Activated CD8-positive, alpha-beta memory T cell treated with anti-CD3 and anti-CD28 coated beads, Interleukin-2, amount 50 U/mL, for 1 hour (primary cell): Measurements from ENCODE around the gene NUP85.
"Not testable (repeated sequence)": the region's sequence is repeated elsewhere in the genome, so short reads cannot be mapped to it uniquely, and the experiment has no call there.

Source experiments
- DNase-seq: peaks from one replicate; pipeline ENCODE4 v3.0.0-alpha.2; 2020; ENCODE audit errors: extremely low read depth

Gene NUP85

GRCh38 chr17:75241143-75241430 lies 35.6 kb downstream of the NUP85 start:
- DNase-seq = no peak

GRCh38 chr17:75241502-75241901 lies 36.0 kb downstream of the NUP85 start:
- no peak for DNase-seq

DNA sequence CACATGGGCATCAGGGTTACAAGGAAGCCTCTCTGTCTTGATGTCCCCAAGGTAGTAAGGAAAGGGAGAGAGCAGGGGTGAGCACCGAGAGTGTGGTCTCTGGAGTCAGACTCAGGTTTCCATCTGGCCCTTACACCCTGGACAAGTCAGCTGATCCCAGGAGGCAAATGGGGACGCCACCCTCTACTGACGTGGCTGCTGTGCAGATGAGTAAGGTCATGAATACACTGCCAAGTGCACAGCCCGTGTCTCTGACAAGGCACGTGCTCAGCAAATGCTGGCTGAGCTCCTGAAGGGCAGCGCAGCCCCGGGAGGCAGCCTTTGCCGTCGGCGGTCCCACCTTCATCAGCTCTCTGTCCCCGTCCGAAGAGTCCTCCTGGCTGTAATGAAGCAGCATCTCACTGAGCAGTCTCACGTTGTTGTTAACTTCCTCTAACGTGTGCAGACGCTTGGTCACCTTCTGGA lies 36.5 kb downstream of the NUP85 start:
- DNase-seq = no peak

DNA sequence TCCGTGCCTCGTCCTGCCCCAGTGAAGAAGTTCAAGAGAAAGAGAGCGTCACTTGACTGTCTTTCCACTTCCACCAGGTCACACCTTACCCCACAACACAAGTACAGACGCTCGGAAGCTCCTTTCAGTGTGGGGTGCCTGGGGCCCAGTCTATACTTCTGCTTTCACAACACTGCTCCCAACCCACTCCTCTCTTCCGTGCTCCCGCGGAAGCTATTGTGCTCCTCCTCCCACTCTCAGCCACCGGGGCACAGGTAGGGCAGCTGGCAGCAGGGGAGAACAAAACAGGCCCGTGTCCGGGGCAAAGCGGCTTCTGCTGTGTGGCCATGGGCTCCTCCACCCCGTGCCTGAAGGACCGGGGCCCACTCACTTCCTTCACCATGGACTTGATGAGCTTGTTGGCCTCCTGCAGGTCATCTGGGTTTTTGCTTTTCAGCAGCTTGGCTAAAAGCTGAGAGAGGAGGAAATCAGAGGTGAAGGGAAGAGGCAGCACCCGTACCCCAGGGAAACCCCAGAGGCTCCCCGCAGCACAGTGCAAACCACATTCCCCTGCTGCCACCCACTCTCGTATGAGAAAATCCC lies 37.1 kb downstream of the NUP85 start:
- no peak for DNase-seq

DNA sequence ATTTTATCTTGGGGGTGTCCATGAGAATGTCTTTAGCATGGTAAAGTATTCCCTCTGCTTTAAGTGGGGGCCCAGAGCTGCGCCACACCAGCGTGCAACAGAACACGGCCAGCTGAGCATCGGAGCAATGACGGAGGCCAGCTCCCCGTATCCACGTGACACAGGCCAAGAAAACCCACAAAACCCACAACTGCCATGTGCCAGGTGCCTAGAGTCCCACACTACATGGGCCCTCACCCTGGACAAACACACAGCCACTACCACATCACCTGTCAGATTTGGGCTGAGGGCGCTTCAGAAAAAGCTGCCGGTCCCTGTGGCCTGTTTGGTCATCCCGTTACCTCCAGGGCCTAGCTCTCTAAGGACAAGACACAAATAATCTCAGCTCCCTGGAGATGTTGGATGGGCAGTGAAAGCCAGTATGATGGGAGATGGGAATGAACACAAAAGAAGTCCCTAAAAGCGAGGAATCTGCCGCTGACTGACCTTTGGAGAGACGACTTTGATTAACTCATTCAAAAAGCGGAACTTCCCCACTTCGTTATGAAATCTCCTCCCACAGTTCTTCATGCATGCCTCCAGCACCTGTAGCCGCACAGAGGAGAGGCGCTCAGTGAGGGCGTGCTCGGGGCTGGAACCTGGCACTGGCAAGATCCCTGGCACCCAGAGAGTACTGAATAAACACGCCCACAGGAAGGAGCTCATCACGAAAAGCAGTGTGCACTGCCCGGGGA lies 38.8 kb downstream of the NUP85 start:
- DNase-seq = no peak

DNA sequence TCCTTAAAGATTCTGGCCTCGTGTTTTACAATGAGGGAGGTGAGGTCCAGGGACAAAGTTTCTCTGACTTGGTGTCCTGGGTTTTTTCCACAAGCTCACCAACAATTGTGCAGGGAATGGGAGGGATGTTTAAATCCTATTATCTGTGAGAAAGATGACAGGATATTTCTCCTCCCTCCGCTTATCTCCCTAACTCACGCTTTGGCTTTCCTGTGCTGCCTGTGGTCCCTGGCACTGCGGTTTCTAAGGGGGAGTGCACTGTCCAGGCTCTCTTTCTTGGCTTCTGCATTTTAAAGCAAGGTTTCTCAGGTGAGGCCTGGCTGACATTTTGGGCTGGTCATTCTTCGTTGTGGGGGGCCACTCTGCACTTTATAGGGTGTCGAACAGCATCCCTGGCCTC lies 39.5 kb downstream of the NUP85 start:
- DNase-seq = no peak

- DNase-seq = no peak
These were observed 40.9 kb downstream of the NUP85 start for GRCh38 chr17:75246404-75246803.

DNA sequence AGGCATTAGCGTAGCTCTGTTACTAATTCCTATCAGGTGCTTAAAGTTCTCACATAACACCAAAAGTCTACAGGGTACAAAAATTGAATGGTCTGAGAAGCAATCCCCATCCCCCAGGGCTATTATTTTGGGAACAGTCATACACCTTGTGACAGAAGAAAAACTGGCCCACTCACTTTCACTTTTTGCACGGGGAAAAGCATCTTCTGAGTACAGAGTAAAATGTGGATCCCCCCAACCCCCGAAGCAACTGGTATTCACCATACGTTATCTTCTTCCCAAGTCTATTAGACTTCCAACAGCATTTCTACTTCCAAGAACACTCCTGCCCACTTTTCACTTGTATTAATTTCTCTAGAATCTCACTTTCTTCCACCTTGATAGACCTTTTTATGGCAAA lies 44.1 kb downstream of the NUP85 start:
- DNase-seq = no peak

DNA sequence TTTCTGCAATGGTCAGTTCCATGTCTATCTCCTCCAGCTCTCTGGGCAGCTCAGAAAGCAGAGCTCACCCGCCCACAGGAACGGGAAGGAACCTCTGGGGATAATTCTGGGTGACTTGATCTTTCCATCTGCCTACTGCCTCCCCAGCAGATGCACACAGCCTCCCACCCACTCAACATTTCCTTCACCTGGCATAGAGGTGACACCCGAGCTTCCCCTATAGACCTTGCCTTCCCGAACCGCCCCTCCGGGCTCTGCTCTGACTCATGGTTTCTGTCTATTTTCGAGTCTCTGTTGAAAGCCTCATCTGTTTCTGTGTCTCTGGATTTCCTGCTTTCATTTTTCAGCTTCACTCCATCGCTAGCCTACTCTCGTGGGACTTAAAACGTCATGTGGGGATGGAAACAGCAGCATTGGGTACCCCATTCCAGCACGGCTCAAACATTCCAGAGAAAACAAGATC lies 44.6 kb downstream of the NUP85 start:
- no peak for DNase-seq

- DNase-seq = no peak
These were observed 46.7 kb downstream of the NUP85 start for GRCh38 chr17:75252039-75252816.

GRCh38 chr17:75255954-75256698 lies 50.6 kb downstream of the NUP85 start:
- DNase-seq = not testable (repeated sequence)

DNA sequence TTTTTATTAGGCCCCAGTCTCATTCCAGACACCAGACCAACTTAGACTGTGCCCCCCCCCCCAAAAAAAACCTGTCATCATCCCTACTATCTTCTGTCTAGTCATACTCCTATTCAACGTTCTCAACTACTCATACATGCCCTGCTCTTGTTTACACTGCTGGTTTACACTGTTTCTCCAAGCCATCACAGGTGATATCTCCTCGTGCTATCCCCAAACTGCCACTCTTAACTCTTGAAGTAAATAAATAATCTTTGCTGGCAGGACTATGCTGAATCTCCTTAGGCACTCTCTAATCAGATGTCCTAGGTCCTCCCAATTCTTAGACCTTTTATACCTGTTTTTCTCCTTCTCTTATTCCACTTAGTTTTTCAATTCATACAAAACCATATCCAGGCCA lies 51.7 kb downstream of the NUP85 start:
- DNase-seq = not testable (repeated sequence)

GRCh38 chr17:75260641-75261335 lies 55.3 kb downstream of the NUP85 start:
- DNase-seq = no peak

DNA sequence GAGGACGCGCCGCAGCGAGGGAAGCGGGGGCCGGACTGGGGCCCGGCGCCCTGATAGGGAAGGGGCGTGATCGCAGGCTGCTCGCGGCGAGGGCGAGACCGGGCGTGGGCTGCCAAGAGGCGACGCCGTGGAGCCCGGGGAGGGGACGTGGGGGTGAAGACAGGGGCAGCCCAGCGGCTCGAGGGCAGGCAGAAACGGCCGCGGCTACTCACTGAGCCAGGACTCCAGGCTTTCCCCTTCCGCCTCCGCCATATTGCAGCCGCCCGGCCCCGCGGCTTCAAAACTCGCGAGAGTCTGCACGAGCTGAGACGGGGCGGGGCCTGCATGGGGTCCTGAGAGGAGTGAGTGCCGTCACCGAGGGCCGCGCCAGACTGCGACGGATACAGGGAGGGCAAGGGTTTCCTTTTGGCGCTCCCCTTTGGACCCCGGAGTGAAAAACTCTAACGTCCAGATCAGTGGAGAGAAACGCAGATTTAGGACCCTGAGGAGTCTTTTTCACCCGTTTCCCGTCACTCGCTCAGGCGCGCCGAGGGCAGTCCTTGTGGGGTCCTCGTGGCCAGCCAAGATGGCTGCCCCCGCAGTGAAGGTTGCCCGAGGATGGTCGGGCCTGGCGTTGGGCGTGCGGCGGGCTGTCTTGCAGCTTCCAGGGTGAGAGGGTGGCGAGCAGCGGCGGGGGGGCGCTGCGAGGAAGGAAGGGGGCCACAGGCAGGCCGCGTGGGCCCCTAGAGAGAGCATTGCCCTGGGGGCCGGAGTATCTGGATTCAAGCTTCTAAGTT lies 56.0 kb downstream of the NUP85 start, which contains the start of the genes GGA3 and MRPS7:
GGA3 (minus strand) TSS at position 271 of the 776 bp plus-strand sequence; CDS start at position 252, 19 bp downstream.
MRPS7 (plus strand) TSS at position 544 of the 776 bp plus-strand sequence; CDS start at position 566, 22 bp downstream.
- DNase-seq = peak; percentile 91

DNA sequence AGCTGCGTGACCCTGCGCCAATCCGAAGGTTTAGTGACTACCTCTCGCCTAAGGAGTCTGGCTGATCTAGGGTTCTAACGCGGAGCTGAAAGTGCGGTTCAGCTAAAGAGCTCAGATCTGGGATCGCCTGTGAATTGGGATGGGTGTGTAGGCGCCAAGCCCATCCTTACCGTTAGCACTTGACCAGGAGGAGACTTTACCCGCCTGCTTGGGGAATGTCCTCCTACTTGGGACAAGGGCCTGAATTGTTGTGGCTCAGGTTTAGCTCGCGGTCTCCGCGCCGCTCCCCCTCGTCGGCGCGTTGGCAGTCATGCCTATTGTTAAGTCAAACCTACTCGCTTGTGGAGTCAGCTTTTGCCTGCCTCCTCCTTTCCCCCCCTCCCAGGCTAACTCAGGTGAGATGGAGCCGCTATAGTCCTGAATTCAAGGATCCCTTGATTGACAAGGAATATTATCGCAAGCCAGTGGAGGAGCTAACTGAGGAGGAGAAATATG lies 56.7 kb downstream of the NUP85 start:
- no peak for DNase-seq

GRCh38 chr17:75263055-75263454 lies 57.6 kb downstream of the NUP85 start:
- no peak for DNase-seq

DNA sequence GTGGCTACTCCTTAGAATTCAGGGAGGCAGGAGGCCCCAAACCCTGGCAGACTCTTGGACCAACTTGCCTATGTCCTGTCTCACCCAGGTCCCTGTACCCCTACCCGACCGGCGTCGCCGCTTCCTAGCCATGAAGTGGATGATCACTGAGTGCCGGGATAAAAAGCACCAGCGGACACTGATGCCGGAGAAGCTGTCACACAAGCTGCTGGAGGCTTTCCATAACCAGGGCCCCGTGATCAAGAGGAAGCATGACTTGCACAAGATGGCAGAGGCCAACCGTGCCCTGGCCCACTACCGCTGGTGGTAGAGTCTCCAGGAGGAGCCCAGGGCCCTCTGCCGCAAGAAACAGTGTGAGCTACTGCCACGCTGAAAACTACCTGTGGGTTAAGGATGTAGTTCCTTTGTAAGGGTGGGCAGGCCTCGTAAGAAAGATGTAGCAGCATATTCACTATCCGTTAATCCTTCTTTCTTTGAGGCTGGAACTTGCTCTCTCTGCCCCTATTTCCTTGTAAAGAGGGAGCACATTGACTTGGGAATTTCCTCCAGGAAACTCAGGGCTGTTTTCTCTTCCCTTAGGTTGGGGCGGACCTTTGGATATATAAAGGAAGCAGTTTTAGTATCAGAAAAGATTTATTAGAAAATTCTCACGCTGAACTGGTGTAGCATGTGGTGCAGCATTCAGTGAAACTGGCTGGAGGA lies 60.3 kb downstream of the NUP85 start:
- no peak for DNase-seq

DNA sequence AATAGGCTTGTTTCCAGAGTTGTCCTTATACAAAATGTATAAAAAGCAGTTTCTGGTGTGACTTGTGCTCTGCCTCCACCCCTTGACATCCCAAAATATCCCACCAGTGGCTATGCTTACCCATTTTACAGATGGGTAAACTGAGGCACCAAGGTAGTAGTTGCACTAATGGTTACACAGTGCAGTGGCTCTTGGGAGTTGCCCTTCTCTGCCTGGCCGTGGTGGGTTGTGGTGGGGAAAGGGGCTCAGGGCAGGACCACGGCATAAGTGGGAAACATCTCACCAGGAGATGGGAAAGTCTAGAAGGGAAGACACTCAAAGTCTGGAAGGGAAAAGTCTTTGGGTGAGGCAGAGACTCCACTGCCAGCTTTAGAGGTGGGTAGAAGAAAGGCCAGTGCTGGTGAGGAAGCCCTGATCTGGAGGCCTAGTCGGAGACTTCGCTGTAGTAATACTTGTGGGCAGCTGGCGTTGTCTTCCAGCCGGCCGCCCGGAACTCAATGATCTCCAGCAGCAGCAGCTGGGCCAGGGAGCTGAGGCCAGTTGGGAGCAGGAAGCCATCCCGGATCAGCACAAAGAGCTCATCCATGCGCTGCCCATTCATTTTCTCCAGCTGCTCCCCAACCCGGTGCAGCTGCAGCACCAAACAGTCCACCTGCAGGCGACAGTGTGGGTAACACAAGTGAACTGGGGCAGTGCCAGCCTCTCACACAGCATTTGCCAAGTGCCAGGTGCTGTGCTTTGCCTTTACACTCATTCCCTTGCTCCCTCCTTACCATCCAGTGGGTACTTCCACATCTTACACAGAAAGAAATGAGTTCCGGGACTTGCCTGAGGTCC lies 61.1 kb downstream of the NUP85 start:
- no peak for DNase-seq

DNA sequence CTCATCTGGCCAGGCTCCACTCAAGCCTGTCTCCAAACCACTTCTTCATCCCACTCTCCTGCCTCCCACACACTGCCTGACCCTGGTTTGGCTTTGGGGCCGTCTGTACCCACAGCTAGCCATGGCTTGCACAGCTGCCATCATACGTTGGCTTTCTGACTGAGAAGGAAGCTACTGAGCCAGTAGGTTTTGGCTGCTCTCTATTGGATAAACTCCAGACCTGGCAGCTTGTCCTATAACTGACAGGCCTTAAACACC lies 61.6 kb downstream of the NUP85 start:
- DNase-seq = no peak
